K562 (cell line): ENCODE data around the gene ATP2A1. TPM values are rescaled to one million over a fixed set of nuclear protein-coding genes. Genes with fewer than 3 reads are reported as not detected.

Source experiments
- ATAC-seq: fragments of 200-7000 bp; cut with Tn5 transposase; 3 replicates; pipeline ENCODE4 v1.9.1; 2020; ENCODE audit warnings: moderate library complexity
- BruUV-seq: library from RNA; stranded (reverse); fragments of 400-500 nt; replicated peaks from 2 replicates; lab custom pipeline; 2021; lab: Mats Ljungman, UMichigan
- CTCF ChIA-PET: fragments of 300-600 bp; formaldehyde crosslinking; extraction: SDS; loops from one replicate; lab custom pipeline; 2021; ENCODE audit warnings: low intra/inter-chr PET ratio; lab: Yijun Ruan, JAX
- POLR2A ChIA-PET: fragments of 300-600, 350-650 bp; sonication (Branson Sonifier 250); formaldehyde crosslinking; extraction: SDS; loops from one replicate; lab custom pipeline; 2021; ENCODE audit warnings: antibody characterized with exemption, inconsistent platforms; lab: Yijun Ruan, JAX
- DNase-seq, 4 experiments: peaks; one replicate each; pipeline versions ENCODE4 v3.0.0 to v3.0.0-alpha.2; 2011 to 2018; ENCODE audit warnings: low spot score in 3 of 4, mixed read lengths in 3 of 4; ENCODE audit errors: extremely low read depth in 1 of 4
- FAIRE-seq: peaks from 2 replicates; lab custom pipeline; 2011; peaks lifted over from hg19 to GRCh38; lab: Jason Lieb, UNC
- H2AFZ ChIP-seq: 2 replicates; pipeline ENCODE4 v1.6.0; 2011; ENCODE audit warnings: low read depth, low read length, control low read depth, inconsistent platforms
- H3K27ac ChIP-seq: fragments of 200-600 bp; 3 replicates; pipeline ENCODE4 v1.8.0; 2011; ENCODE audit warnings: low read depth, mild to moderate bottlenecking, control low read depth, inconsistent platforms, low read length, moderate library complexity, mixed read lengths; ENCODE audit errors: extremely low read depth
- H3K27me3 ChIP-seq, 2 experiments: fragments of 300-600 bp in 1 of 2; 2 replicates in 1 of 2; 3 replicates in 1 of 2; pipeline versions ENCODE4 v1.6.0 to v1.8.0; 2011; ENCODE audit warnings: inconsistent platforms in 2 of 2, low read length in 2 of 2, mild to moderate bottlenecking in 1 of 2, mixed read lengths in 1 of 2, moderate library complexity in 1 of 2; ENCODE audit not compliant: control insufficient read depth in 2 of 2, insufficient read depth in 2 of 2
- H3K36me3 ChIP-seq: fragments of 300-600 bp; 3 replicates; pipeline ENCODE4 v1.8.0; 2011; ENCODE audit warnings: mild to moderate bottlenecking, low read length, inconsistent platforms; ENCODE audit not compliant: control insufficient read depth, insufficient read depth
- H3K4me1 ChIP-seq, 2 experiments: fragments of 200-600 bp in 1 of 2; replicated peaks in 1 of 2; 2 replicates in 1 of 2; 3 replicates in 1 of 2; pipeline versions ENCODE4 v1.5.1 to v1.8.0; 2011; ENCODE audit warnings: inconsistent platforms in 2 of 2, low read length in 2 of 2, mild to moderate bottlenecking in 1 of 2, mixed read lengths in 1 of 2, moderate library complexity in 1 of 2; ENCODE audit not compliant: control insufficient read depth in 2 of 2, insufficient read depth in 2 of 2
- H3K4me2 ChIP-seq: 2 replicates; pipeline ENCODE4 v1.6.1; 2011; ENCODE audit warnings: low read length, control low read depth, inconsistent platforms, mixed read lengths; ENCODE audit not compliant: insufficient read depth
- H3K4me3 ChIP-seq: fragments of 200-600 bp; sonication (generic), shearing (Covaris generic); 2 replicates; pipeline ENCODE4 v1.5.1; 2016; ENCODE audit warnings: control low read depth, inconsistent platforms
- H3K79me2 ChIP-seq: fragments of 200-600 bp; 3 replicates; pipeline ENCODE4 v1.8.0; 2011; ENCODE audit warnings: low read length, inconsistent platforms; ENCODE audit not compliant: control insufficient read depth, insufficient read depth
- H3K9ac ChIP-seq, 2 experiments: 2 replicates each; pipeline versions ENCODE4 v1.6.0 to v1.6.1; 2011; ENCODE audit warnings: low read depth in 2 of 2, low read length in 2 of 2, control low read depth in 1 of 2, inconsistent platforms in 1 of 2, mild to moderate bottlenecking in 1 of 2, mixed read lengths in 1 of 2; ENCODE audit not compliant: insufficient read depth in 1 of 2
- H3K9me1 ChIP-seq: one replicate; pipeline ENCODE4 v1.6.0; 2011; ENCODE audit warnings: inconsistent platforms, mild to moderate bottlenecking, low read length, moderate library complexity; ENCODE audit not compliant: control insufficient read depth, insufficient read depth
- H3K9me3 ChIP-seq: replicated peaks from 2 replicates; pipeline ENCODE4 v1.5.1; 2011; ENCODE audit warnings: low read depth, low read length, inconsistent platforms; ENCODE audit not compliant: control insufficient read depth, insufficient read depth
- H4K20me1 ChIP-seq: replicated peaks from 2 replicates; pipeline ENCODE4 v1.6.1; 2011; ENCODE audit warnings: low read length, inconsistent platforms, mixed read lengths; ENCODE audit not compliant: control insufficient read depth, insufficient read depth
- ARID2 ChIP-seq: fragments of 450-650 bp; IDR thresholded peaks from 2 replicates; pipeline ENCODE4 v1.6.1; 2017; ENCODE audit warnings: antibody characterized with exemption, mild to moderate bottlenecking
- BHLHE40 ChIP-seq: IDR thresholded peaks from 2 replicates; pipeline ENCODE4 v1.6.1; 2011; ENCODE audit warnings: low read length, improper control_type of control experiment
- KAT8 ChIP-seq: fragments of 450-650 bp; IDR thresholded peaks from 2 replicates; pipeline ENCODE4 v1.6.1; 2016; ENCODE audit warnings: low read depth, mild to moderate bottlenecking
- MAZ ChIP-seq, 2 experiments: fragments of 450-650 bp in 1 of 2; sonication (generic) in 1 of 2; formaldehyde crosslinking; IDR thresholded peaks in 1 of 2; conservative IDR thresholded peaks in 1 of 2; 2 replicates each; pipeline versions ENCODE4 v1.4.0 to v1.5.0; 2020; ENCODE audit warnings: mild to moderate bottlenecking in 1 of 2, missing genetic modification reagents in 1 of 2
- MXD1 ChIP-seq: fragments of 250-450 bp; sonication (Bioruptor Pico); IDR thresholded peaks from 2 replicates; pipeline ENCODE4 v1.8.0; 2021; ENCODE audit warnings: borderline replicate concordance, mild to moderate bottlenecking, moderate library complexity; ENCODE audit not compliant: poor library complexity, severe bottlenecking
- NRF1 ChIP-seq, 2 experiments: fragments of 450-650 bp; IDR thresholded peaks in 1 of 2; conservative IDR thresholded peaks in 1 of 2; 2 replicates each; pipeline ENCODE4 v1.6.1; 2014; ENCODE audit warnings: mild to moderate bottlenecking in 2 of 2
- RREB1 ChIP-seq: fragments of 250-450 bp; sonication (Bioruptor Pico); IDR thresholded peaks from 2 replicates; pipeline ENCODE4 v1.4.0; 2020
- TCF7 ChIP-seq: sonication (generic); IDR thresholded peaks from 2 replicates; pipeline ENCODE4 v1.6.1; 2016; ENCODE audit warnings: antibody characterized with exemption, borderline replicate concordance
- ZFX ChIP-seq: sonication (generic); formaldehyde crosslinking; IDR thresholded peaks from 2 replicates; pipeline ENCODE4 v1.8.0; 2022; ENCODE audit warnings: mild to moderate bottlenecking, missing genetic modification reagents, moderate library complexity
- ZNF431 ChIP-seq: sonication (generic); formaldehyde crosslinking; IDR thresholded peaks from 2 replicates; pipeline ENCODE4 v1.8.0; 2022; ENCODE audit warnings: mild to moderate bottlenecking, missing genetic modification reagents
- WGBS: fragments of 100-300 bp; shearing (Covaris generic); methylation state at CpG from one replicate; pipeline ENCODE4 v1.1.6; 2016; ENCODE audit warnings: low coverage, mixed read lengths; ENCODE audit not compliant: insufficient coverage; ENCODE audit errors: missing lambda C conversion rate; 5-methylcytosine and 5-hydroxymethylcytosine counted together
- in situ Hi-C: fragments of 300-500 bp; cut with MboI; formaldehyde crosslinking; loops from 4 replicates; pipeline ENCODE4 v1.15.0; 2018; ENCODE audit warnings: inconsistent platforms, mixed read lengths
- intact Hi-C: fragments of 100-400 bp; cut with micrococcal nuclease; formaldehyde crosslinking; loops from 2 replicates; pipeline ENCODE4 v1.14.2; 2022
- polyA plus RNA-seq, 8 experiments: library from polyadenylated mRNA; depleted of rRNA in 4 of 8; stranded (reverse) in 5 of 8; unstranded in 3 of 8; fragments of >200 nt; fragmentation: Nextera tagmentation in 2 of 8; fragmentation: Illumina TruSeq in 1 of 8; extraction: Ambion mirVana in 2 of 8; extraction: Trizol in 1 of 8; gene quantifications; 2 replicates each; pipeline versions ENCODE4 v1.2.1 to v1.2.3, GENCODE V29; 2011 to 2014; ENCODE audit warnings: inconsistent platforms in 1 of 8, missing spikeins in 1 of 8
- total RNA-seq, 7 experiments: library from RNA; depleted of rRNA in 6 of 7; stranded (reverse); fragments of >200 nt in 6 of 7; fragmentation: Illumina TruSeq in 2 of 7; extraction: Trizol in 2 of 7; gene quantifications; 2 replicates each; pipeline versions ENCODE4 v1.2.1 to v1.2.3, GENCODE V29; 2011 to 2021; ENCODE audit warnings: low replicate concordance in 1 of 7

The ATP2A1 gene
- total and polyA plus RNA-seq, 9 of the 15 experiments (the other 6 are each of a cell fraction or from before 2014, with no cell fraction given): 0.25 to 2.6 (median 0.65) TPM

DNA sequence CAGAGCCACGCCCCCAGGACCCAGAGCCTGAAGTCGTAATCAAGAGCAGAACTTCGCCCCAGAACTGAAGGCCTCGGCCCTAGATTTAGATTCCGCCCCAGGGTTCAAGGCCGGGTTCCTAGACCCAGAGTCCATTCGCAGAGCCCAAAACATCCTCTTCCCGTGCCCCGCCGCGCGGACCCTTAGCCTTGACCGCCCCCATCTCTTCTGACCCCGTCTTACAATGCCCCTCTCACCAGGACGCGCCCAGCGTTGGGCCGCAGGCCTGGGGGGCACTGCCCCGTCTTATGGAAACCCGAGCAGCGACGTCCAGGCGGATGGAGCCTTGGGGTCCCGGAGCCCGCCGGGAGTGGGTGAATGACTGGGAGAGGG lies 58.5 kb downstream of the ATP2A1 start (continued):
- TF ChIP-seq BHLHE40: no peak
- TF ChIP-seq TCF7: 0 out of 2 replicates have a peak, but pooled peaks have one; percentile 42
- TF ChIP-seq ARID2: no peak
- peak; percentile 78 for TF ChIP-seq ZFX
- 0 out of 2 replicates have a peak, but pooled peaks have one; percentile 14 for TF ChIP-seq ZNF431 (CRISPR knock-in tag)
- no peak for TF ChIP-seq MXD1 (CRISPR knock-in tag)
- peak; percentile 10 to 33; a peak in 2 of 4 replicates for TF ChIP-seq NRF1 (conservative IDR thresholded peaks at IDR 0.05 in 1 of 2, IDR thresholded peaks at IDR 0.05 in 1 of 2)
- 0 out of 4 replicates have a peak, but pooled peaks of 1 of the 2 experiments have one; percentile 11 for TF ChIP-seq MAZ (CRISPR knock-in tag; conservative IDR thresholded peaks at IDR 0.05 in 1 of 2, IDR thresholded peaks at IDR 0.05 in 1 of 2)

DNA sequence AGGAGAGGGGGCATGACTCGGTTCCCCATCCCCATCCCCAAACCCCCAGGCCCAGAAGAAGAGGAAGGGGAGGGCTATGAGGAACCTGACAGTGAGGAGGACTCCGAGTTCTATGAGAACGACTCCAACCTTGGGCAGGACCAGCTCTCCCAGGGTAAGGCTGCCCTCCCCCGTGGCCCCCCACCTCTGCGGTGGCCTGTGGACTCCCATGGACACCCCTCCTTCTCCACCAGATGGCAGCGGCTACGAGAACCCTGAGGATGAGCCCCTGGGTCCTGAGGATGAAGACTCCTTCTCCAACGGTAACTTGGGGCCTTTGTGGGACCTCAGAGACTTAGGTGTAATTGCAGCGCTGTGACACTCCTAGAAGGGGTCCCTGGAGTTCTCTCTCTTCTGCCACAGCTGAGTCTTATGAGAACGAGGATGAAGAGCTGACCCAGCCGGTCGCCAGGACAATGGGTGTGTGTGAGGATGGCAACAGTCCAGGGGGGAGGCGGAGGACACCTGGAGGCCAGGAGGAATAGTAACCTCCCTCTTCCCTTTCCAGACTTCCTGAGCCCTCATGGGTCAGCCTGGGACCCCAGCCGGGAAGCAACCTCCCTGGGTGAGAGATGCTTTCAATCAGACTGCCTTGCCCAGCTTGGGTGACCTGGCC lies 59.1 kb downstream of the ATP2A1 start:
- 0 out of 3 replicates have a peak, but pooled peaks have one; percentile 5 for ATAC-seq
- no peaks in the 10 kb centered on the region for H4K20me1 ChIP-seq
- H3K4me1 ChIP-seq: peaks cover 8 to 44% of the 10 kb centered on the region in 2 experiments; a peak in 4 of 5 replicates
- ChIA-PET POLR2A (interaction anchor here (1.2 kb wide), 1 partner anchor 97 kb away, joined by 4 read pairs; no protein-coding TSS in a partner anchor), CTCF (interaction anchor here (1.4 kb wide), 1 partner anchor 8 kb away, joined by 4 read pairs; no protein-coding TSS in a partner anchor)
- peak overlapping the region in 1 of 2 experiments; percentile 72; a peak in 3 of 4 replicates for H3K9ac ChIP-seq
- H3K27me3 ChIP-seq: no peaks in the 10 kb centered on the region
- H3K9me3 ChIP-seq: no peaks in the 10 kb centered on the region
- peak overlapping the region; percentile 89 for H2AFZ ChIP-seq
- no peak for FAIRE-seq
- WGBS: 62% methylated on average over 12 of the region's 14 CpGs
- H3K9me1 ChIP-seq: no peaks in the 10 kb centered on the region
- H3K4me2 ChIP-seq: no peak overlapping the region
- intact Hi-C loops (loop anchor here (5.0 kb wide), 1 partner anchor 55 kb away; no protein-coding TSS in a partner anchor), in situ Hi-C loops (loop anchor here (25.0 kb wide), 1 partner anchor 500 kb away; no protein-coding TSS in a partner anchor)
- H3K27ac ChIP-seq: no peak overlapping the region
- H3K4me3 ChIP-seq: no peak overlapping the region
- no peak for DNase-seq
- H3K36me3 ChIP-seq: no peaks in the 10 kb centered on the region
- H3K79me2 ChIP-seq: peaks cover 9% of the 10 kb centered on the region
- no TSS peak for BruUV-seq
- TF ChIP-seq KAT8 (no peak), RREB1 (CRISPR knock-in tag) (0 out of 2 replicates have a peak, but pooled peaks have one; percentile 10)
